Measurements from ENCODE around the gene TCF4.

The TCF4 gene

DNA sequence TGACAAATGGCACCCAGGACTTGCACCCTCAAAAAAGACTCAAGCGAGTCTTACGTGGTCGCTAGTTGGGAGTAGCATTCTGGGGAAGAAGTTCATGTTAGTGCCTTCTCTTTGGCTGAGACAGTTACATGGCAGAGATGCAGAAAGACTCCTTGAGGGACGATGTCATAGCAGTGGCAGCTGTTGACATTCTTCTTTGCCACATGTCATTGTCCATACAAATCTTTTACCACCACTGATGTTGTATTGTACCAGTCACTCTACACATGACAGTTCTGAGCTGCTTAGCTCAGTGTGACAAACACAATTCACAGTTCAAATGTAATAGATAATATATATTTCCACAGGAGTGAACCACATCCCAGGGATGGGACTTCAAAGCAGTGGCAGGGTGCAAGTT is 197.1 kb downstream of the TCF4 start:
- no peaks in the 10 kb centered on the region for H3K27me3 ChIP-seq (ENCODE audit: insufficient read depth, poor library complexity, severe bottlenecking)
- H3K27ac ChIP-seq (replicated peaks) = no peak overlapping the region
- TF ChIP-seq REST (IDR thresholded peaks at IDR 0.05; ENCODE audit: insufficient replicate concordance, low read depth) = no peak
- no peak for TF ChIP-seq SPI1 (IDR thresholded peaks at IDR 0.05; ENCODE audit: borderline replicate concordance, low read depth)
- TF ChIP-seq POLR2AphosphoS5 (IDR thresholded peaks at IDR 0.05; ENCODE audit: low read depth) = no peak
- TF ChIP-seq CTCF (IDR thresholded peaks at IDR 0.05; ENCODE audit: insufficient read depth, low read length) = no peak
- TF ChIP-seq GABPA (IDR thresholded peaks at IDR 0.05; ENCODE audit: low read depth) = no peak
- no peak for DNase-seq (ENCODE audit: low read depth in 1 of 2, low spot score in 1 of 2)
- H3K4me3 ChIP-seq (replicated peaks; ENCODE audit: insufficient read depth, low read length) = no peak overlapping the region

GRCh38 chr18:55387139-55387984 is 200.6 kb downstream of the TCF4 start:
- Histone ChIP-seq H3K27ac (replicated peaks) (no peak overlapping the region), H3K4me3 (replicated peaks; ENCODE audit: insufficient read depth, low read length) (no peak overlapping the region), H3K27me3 (ENCODE audit: insufficient read depth, poor library complexity, severe bottlenecking) (no peaks in the 10 kb centered on the region)
- DNase-seq (ENCODE audit: low read depth in 1 of 2, low spot score in 1 of 2) = no peak
- no peak for TF ChIP-seq GABPA (IDR thresholded peaks at IDR 0.05; ENCODE audit: low read depth)
- no peak for TF ChIP-seq POLR2AphosphoS5 (IDR thresholded peaks at IDR 0.05; ENCODE audit: low read depth)
- TF ChIP-seq CTCF (IDR thresholded peaks at IDR 0.05; ENCODE audit: insufficient read depth, low read length) = no peak
- TF ChIP-seq REST (IDR thresholded peaks at IDR 0.05; ENCODE audit: insufficient replicate concordance, low read depth) = no peak

- no peak for DNase-seq (ENCODE audit: low read depth in 1 of 2, low spot score in 1 of 2)
- TF ChIP-seq SPI1 (IDR thresholded peaks at IDR 0.05; ENCODE audit: borderline replicate concordance, low read depth) = no peak
- no peak for TF ChIP-seq GABPA (IDR thresholded peaks at IDR 0.05; ENCODE audit: low read depth)
- TF ChIP-seq REST (IDR thresholded peaks at IDR 0.05; ENCODE audit: insufficient replicate concordance, low read depth) = no peak
- TF ChIP-seq POLR2AphosphoS5 (IDR thresholded peaks at IDR 0.05; ENCODE audit: low read depth) = no peak
- no peak for TF ChIP-seq CTCF (IDR thresholded peaks at IDR 0.05; ENCODE audit: insufficient read depth, low read length)
- Histone ChIP-seq H3K27me3 (ENCODE audit: insufficient read depth, poor library complexity, severe bottlenecking) (no peaks in the 10 kb centered on the region), H3K4me3 (replicated peaks; ENCODE audit: insufficient read depth, low read length) (no peak overlapping the region), H3K27ac (replicated peaks) (no peak overlapping the region)
Observed at GRCh38 chr18:55386545-55386944, 201.4 kb downstream of the TCF4 start.

Data from HL-60 (cell line).